H1 (cell line): ENCODE measurements around the gene CCL23.

ENCODE experiments used
- CHD1 ChIP-seq: IDR thresholded peaks from 2 replicates; pipeline ENCODE4 v1.6.1; 2012; ENCODE audit warnings: low read depth, low read length, improper control_type of control experiment
- CHD7 ChIP-seq: fragments of 300-600 bp; sonication (generic); IDR thresholded peaks from 2 replicates; pipeline ENCODE4 v1.7.1; 2012; ENCODE audit warnings: low read length, moderate library complexity, mild to moderate bottlenecking, inconsistent platforms; ENCODE audit not compliant: insufficient replicate concordance
- CTCF ChIP-seq, 3 experiments: IDR thresholded peaks; 1 replicate in 2 of 3; 2 replicates in 1 of 3; pipeline versions ENCODE4 v1.5.1 to v1.6.1; 2011; ENCODE audit warnings: low read length in 3 of 3, mild to moderate bottlenecking in 3 of 3, inconsistent platforms in 2 of 3, low read depth in 1 of 3, moderate library complexity in 1 of 3; ENCODE audit not compliant: insufficient read depth in 1 of 3; ENCODE audit errors: control extremely low read depth in 1 of 3
- EZH2 ChIP-seq: fragments of 200-600 bp; sonication (generic); IDR thresholded peaks from 2 replicates; pipeline ENCODE4 v1.7.1; 2012; ENCODE audit warnings: low read depth, mild to moderate bottlenecking, moderate library complexity, low read length, inconsistent platforms; ENCODE audit not compliant: severe bottlenecking
- JUN ChIP-seq: IDR thresholded peaks from 2 replicates; pipeline ENCODE4 v1.6.1; 2011; ENCODE audit warnings: low read depth, mild to moderate bottlenecking, improper control_type of control experiment, low read length
- RFX5 ChIP-seq: IDR thresholded peaks from 2 replicates; pipeline ENCODE4 v1.6.1; 2011; ENCODE audit warnings: low read depth, low read length, improper control_type of control experiment, borderline replicate concordance
- SIN3A ChIP-seq, 2 experiments: IDR thresholded peaks in 1 of 2; conservative IDR thresholded peaks in 1 of 2; 2 replicates each; pipeline ENCODE4 v1.6.1; 2011 to 2012; ENCODE audit warnings: low read length in 2 of 2, improper control_type of control experiment in 1 of 2, low read depth in 1 of 2, mild to moderate bottlenecking in 1 of 2
- SP1 ChIP-seq: IDR thresholded peaks from 2 replicates; pipeline ENCODE4 v1.6.1; 2011; ENCODE audit warnings: low read depth, low read length
- YY1 ChIP-seq: IDR thresholded peaks from 2 replicates; pipeline ENCODE4 v1.6.1; 2011; ENCODE audit warnings: low read depth, mild to moderate bottlenecking, low read length

GRCh38 chr17:35998018-35998545, 19.7 kb downstream of the CCL23 start:
- TF ChIP-seq SP1: no peak
- no peak for TF ChIP-seq CTCF (IDR thresholded peaks at IDR 0.05; ENCODE audit: control extremely low read depth in 1 of 3, insufficient read depth in 1 of 3, low read depth in 1 of 3, low read length in 3 of 3)
- no peak for TF ChIP-seq EZH2
- TF ChIP-seq JUN: no peak
- TF ChIP-seq CHD1: no peak
- TF ChIP-seq RFX5: no peak
- TF ChIP-seq YY1: no peak
- TF ChIP-seq SIN3A (conservative IDR thresholded peaks at IDR 0.05 in 1 of 2, IDR thresholded peaks at IDR 0.05 in 1 of 2; ENCODE audit: low read depth in 1 of 2, low read length in 2 of 2): no peak
- TF ChIP-seq CHD7: no peak
